Keratinocyte (primary cell): ENCODE measurements around the gene FGF22. TPM values are rescaled to one million over a fixed set of nuclear protein-coding genes. Genes with fewer than 3 reads are reported as not detected.

ENCODE experiments used
- DNase-seq: peaks from one replicate; pipeline ENCODE4 v3.0.0-alpha.2; 2011; ENCODE audit warnings: low read depth, missing footprints, low spot score
- FAIRE-seq: peaks from 2 replicates; lab custom pipeline; 2011; peaks lifted over from hg19 to GRCh38; lab: Jason Lieb, UNC
- H2AFZ ChIP-seq: 2 replicates; pipeline ENCODE4 v1.6.0; 2012; ENCODE audit warnings: low read length, control low read depth, inconsistent platforms; ENCODE audit not compliant: control insufficient read depth
- H3K27ac ChIP-seq: 2 replicates; pipeline ENCODE4 v1.5.1; 2011; ENCODE audit warnings: low read length; ENCODE audit not compliant: control insufficient read depth, insufficient read depth
- H3K27me3 ChIP-seq: 3 replicates; pipeline ENCODE4 v1.6.0; 2011; ENCODE audit warnings: low read length; ENCODE audit not compliant: control insufficient read depth, insufficient read depth; ENCODE audit errors: extremely low read depth
- H3K36me3 ChIP-seq, 2 experiments: 2 replicates in 1 of 2; 3 replicates in 1 of 2; pipeline ENCODE4 v1.5.1; 2011; ENCODE audit warnings: low read length in 2 of 2, mild to moderate bottlenecking in 1 of 2; ENCODE audit not compliant: control insufficient read depth in 2 of 2, insufficient read depth in 2 of 2; ENCODE audit errors: extremely low read depth in 1 of 2
- H3K4me1 ChIP-seq: 3 replicates; pipeline ENCODE4 v1.5.1; 2011; ENCODE audit warnings: low read length; ENCODE audit not compliant: control insufficient read depth, insufficient read depth; ENCODE audit errors: extremely low read depth
- H3K4me2 ChIP-seq: 3 replicates; pipeline ENCODE4 v1.6.0; 2011; ENCODE audit warnings: low read depth, low read length; ENCODE audit not compliant: control insufficient read depth, insufficient read depth; ENCODE audit errors: extremely low read depth
- H3K4me3 ChIP-seq, 3 experiments: fragments of 200-600 bp in 1 of 3; sonication (generic) in 1 of 3; 2 replicates in 2 of 3; 3 replicates in 1 of 3; pipeline ENCODE4 v1.5.1; 2011 to 2016; ENCODE audit warnings: low read length in 3 of 3, mild to moderate bottlenecking in 3 of 3, control low read depth in 2 of 3, inconsistent platforms in 1 of 3, low read depth in 1 of 3, mixed read lengths in 1 of 3, mixed run types in 1 of 3, moderate library complexity in 1 of 3; ENCODE audit not compliant: control insufficient read depth in 2 of 3, insufficient read depth in 2 of 3; ENCODE audit errors: extremely low read depth in 1 of 3
- H3K79me2 ChIP-seq: 2 replicates; pipeline ENCODE4 v1.6.0; 2012; ENCODE audit warnings: low read length; ENCODE audit not compliant: control insufficient read depth, insufficient read depth
- H3K9ac ChIP-seq: 3 replicates; pipeline ENCODE4 v1.6.0; 2011; ENCODE audit warnings: low read length; ENCODE audit not compliant: control insufficient read depth, insufficient read depth; ENCODE audit errors: extremely low read depth
- H3K9me1 ChIP-seq: 3 replicates; pipeline ENCODE4 v1.6.0; 2011; ENCODE audit warnings: low read length; ENCODE audit not compliant: control insufficient read depth, insufficient read depth; ENCODE audit errors: extremely low read depth
- H3K9me3 ChIP-seq: 2 replicates; pipeline ENCODE4 v1.5.1; 2012; ENCODE audit warnings: low read depth, low read length; ENCODE audit not compliant: control insufficient read depth
- H4K20me1 ChIP-seq: 3 replicates; pipeline ENCODE4 v1.6.0; 2011; ENCODE audit warnings: low read length; ENCODE audit not compliant: control insufficient read depth, insufficient read depth; ENCODE audit errors: extremely low read depth
- CTCF ChIP-seq, 3 experiments: IDR thresholded peaks in 1 of 3; conservative IDR thresholded peaks in 1 of 3; optimal IDR thresholded peaks in 1 of 3; 2 replicates in 2 of 3; 3 replicates in 1 of 3; pipeline versions ENCODE3 to v1.5.1; 2011; ENCODE audit warnings: low read length in 3 of 3, mild to moderate bottlenecking in 3 of 3, moderate library complexity in 2 of 3, control low read depth in 1 of 3, inconsistent platforms in 1 of 3; ENCODE audit not compliant: insufficient read depth in 2 of 3; ENCODE audit errors: extremely low read depth in 1 of 3
- EZH2 ChIP-seq: IDR thresholded peaks from one replicate; pipeline ENCODE4 v1.6.1; 2012; ENCODE audit warnings: inconsistent platforms, mild to moderate bottlenecking, low read length, moderate library complexity
- dilution Hi-C: fragments of 300-500 bp; cut with MboI; formaldehyde crosslinking; loops from one replicate; pipeline ENCODE4 v1.7.0; 2020; ENCODE audit warnings: low sequenced_read_pairs; ENCODE audit not compliant: extremely low pct_ligation_motif_present
- polyA plus RNA-seq, 5 experiments: library from polyadenylated mRNA; depleted of rRNA in 3 of 5; stranded (reverse) in 3 of 5; stranded (forward) in 1 of 5; unstranded in 1 of 5; fragments of >200 nt; gene quantifications; 1 replicate in 1 of 5; 2 replicates in 3 of 5; 3 replicates in 1 of 5; pipeline versions ENCODE4 v1.2.1 to v1.2.3, GENCODE V29; 2011 to 2012; ENCODE audit warnings: missing spikeins in 2 of 5, low read depth in 1 of 5, low replicate concordance in 1 of 5

Gene FGF22
- polyA plus RNA-seq, 1 donor (not counting 4 experiments of a cell fraction or from before 2014, with no cell fraction given), result not detected

GRCh38 chr19:687569-688166 lies 48.0 kb downstream of the FGF22 start:
- H3K9me3 ChIP-seq, result no peaks in the 10 kb centered on the region
- TF ChIP-seq CTCF (optimal IDR thresholded peaks at IDR 0.05 in 1 of 3, IDR thresholded peaks at IDR 0.05 in 1 of 3, conservative IDR thresholded peaks at IDR 0.05 in 1 of 3; ENCODE audit: extremely low read depth in 1 of 3, insufficient read depth in 2 of 3, low read length in 3 of 3), result no peak
- TF ChIP-seq EZH2, result no peak
- no peaks in the 10 kb centered on the region for H3K9me1 ChIP-seq
- H3K4me2 ChIP-seq, result no peak overlapping the region
- no peaks in the 10 kb centered on the region for H3K79me2 ChIP-seq
- no peaks in the 10 kb centered on the region for H3K36me3 ChIP-seq
- no peak overlapping the region for H2AFZ ChIP-seq
- dilution Hi-C loops, result no loop called here
- H4K20me1 ChIP-seq, result no peaks in the 10 kb centered on the region
- FAIRE-seq (no peak), DNase-seq (no peak)
- H3K27me3 ChIP-seq, result no peaks in the 10 kb centered on the region
- no peaks in the 10 kb centered on the region for H3K4me1 ChIP-seq
- no peak overlapping the region for H3K9ac ChIP-seq
- H3K4me3 ChIP-seq, result no peak overlapping the region
- H3K27ac ChIP-seq, result no peak overlapping the region

DNA sequence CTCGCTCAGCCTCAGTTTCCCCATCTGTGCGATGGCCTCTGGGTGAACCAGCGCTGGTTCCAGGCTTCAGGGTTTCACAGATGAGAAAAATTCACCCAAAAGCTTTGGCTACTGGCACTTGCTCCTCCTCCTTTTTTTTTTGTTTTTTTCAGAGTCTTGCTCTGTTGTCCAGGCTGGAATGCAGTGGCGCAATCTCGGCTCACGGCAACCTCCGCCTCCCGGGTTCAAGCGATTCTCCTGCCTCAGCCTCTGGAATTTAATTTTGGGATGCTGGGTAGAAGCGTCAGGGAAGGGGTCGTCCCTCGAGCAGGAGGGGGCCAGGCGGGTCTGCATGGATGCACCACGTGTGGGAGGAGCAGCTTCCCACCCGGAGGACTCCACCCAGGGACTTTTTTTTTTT lies 48.5 kb downstream of the FGF22 start:
- TF ChIP-seq CTCF (optimal IDR thresholded peaks at IDR 0.05 in 1 of 3, IDR thresholded peaks at IDR 0.05 in 1 of 3, conservative IDR thresholded peaks at IDR 0.05 in 1 of 3; ENCODE audit: extremely low read depth in 1 of 3, insufficient read depth in 2 of 3, low read length in 3 of 3) (no peak), EZH2 (no peak)
- Histone ChIP-seq H3K36me3 (no peaks in the 10 kb centered on the region), H3K4me3 (no peak overlapping the region), H4K20me1 (no peaks in the 10 kb centered on the region), H3K27me3 (no peaks in the 10 kb centered on the region), H2AFZ (no peak overlapping the region), H3K9ac (no peak overlapping the region), H3K9me3 (no peaks in the 10 kb centered on the region), H3K27ac (no peak overlapping the region), H3K9me1 (no peaks in the 10 kb centered on the region), H3K4me2 (no peak overlapping the region), H3K4me1 (no peaks in the 10 kb centered on the region), H3K79me2 (no peaks in the 10 kb centered on the region)
- dilution Hi-C loops, result no loop called here
- no peak for DNase-seq
- no peak for FAIRE-seq
